Fibroblast of upper back skin (primary cell): ENCODE results near the gene RPS2.

Source experiments
- DNase-seq: peaks from one replicate; pipeline ENCODE4 v3.0.0-alpha.2; 2013

RPS2 gene

GRCh38 chr16:1980770-1981087 lies 16.1 kb upstream of the RPS2 start:
- DNase-seq = no peak

- no peak for DNase-seq
Observed at GRCh38 chr16:1980030-1980769, 15.6 kb upstream of the RPS2 start.

- DNase-seq = no peak
Observed at GRCh38 chr16:1979271-1980029, 14.8 kb upstream of the RPS2 start.

GRCh38 chr16:1978476-1979120 lies 14.0 kb upstream of the RPS2 start:
- DNase-seq = no peak

- no peak for DNase-seq
Observed at GRCh38 chr16:1977875-1978268, 13.2 kb upstream of the RPS2 start.

- no peak for DNase-seq
Observed at GRCh38 chr16:1976951-1977874, 12.6 kb upstream of the RPS2 start.

- DNase-seq = no peak
Observed at GRCh38 chr16:1976216-1976520, 11.5 kb upstream of the RPS2 start.

- no peak for DNase-seq
Observed at GRCh38 chr16:1975432-1976215, 11.0 kb upstream of the RPS2 start.

GRCh38 chr16:1974157-1975070 lies 9.8 kb upstream of the RPS2 start:
- DNase-seq = no peak

GRCh38 chr16:1973461-1974156 lies 9.0 kb upstream of the RPS2 start:
- DNase-seq = no peak

- DNase-seq = no peak
Observed at GRCh38 chr16:1972490-1972877, 7.9 kb upstream of the RPS2 start.

GRCh38 chr16:1971796-1972489 lies 7.3 kb upstream of the RPS2 start, which contains the start of gene TBL3:
TSS of gene TBL3 (plus strand) at chr16:1972053. CDS start at chr16:1972165, 112 bp downstream.
- DNase-seq = peak; percentile 95

- no peak for DNase-seq
Observed at GRCh38 chr16:1968146-1968953, 3.7 kb upstream of the RPS2 start.

GRCh38 chr16:1966460-1966859 lies 1.8 kb upstream of the RPS2 start, which contains the start of gene RNF151:
TSS of gene RNF151 (plus strand) at chr16:1966856. CDS start at chr16:1966882, 26 bp downstream.
- DNase-seq = no peak

- DNase-seq = no peak
Observed at GRCh38 chr16:1965396-1966001, 873 bp upstream of the RPS2 start.

GRCh38 chr16:1963806-1964505 lies 670 bp downstream of the RPS2 start:
- DNase-seq = peak; percentile 8
